ENCODE measurements around the gene NEUROD2. TPM values are rescaled to one million over a fixed set of nuclear protein-coding genes. Genes with fewer than 3 reads are reported as not detected.

NEUROD2 gene
- polyA plus RNA-seq, 10 donors: 0.01 to 0.22 (median 0.06) TPM; not detected in 2

DNA sequence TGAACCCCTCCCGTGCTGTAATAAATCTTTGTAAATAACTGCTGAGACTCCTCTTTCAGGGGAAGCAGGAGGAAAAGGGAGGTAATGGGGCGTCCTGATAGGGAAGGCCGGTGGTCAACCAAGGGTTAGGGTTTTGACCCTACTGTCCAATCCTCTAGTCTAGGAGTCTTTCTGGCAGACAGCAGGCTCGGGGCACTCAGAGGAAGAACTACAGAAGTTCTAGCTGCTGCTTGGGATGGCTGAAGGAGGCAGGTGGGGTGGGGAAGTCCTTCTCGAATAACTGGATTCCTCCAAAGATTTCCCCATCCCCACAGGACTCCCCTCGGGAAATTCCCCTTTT, 28.8 kb upstream of the NEUROD2 start:
- no peak for DNase-seq

DNA sequence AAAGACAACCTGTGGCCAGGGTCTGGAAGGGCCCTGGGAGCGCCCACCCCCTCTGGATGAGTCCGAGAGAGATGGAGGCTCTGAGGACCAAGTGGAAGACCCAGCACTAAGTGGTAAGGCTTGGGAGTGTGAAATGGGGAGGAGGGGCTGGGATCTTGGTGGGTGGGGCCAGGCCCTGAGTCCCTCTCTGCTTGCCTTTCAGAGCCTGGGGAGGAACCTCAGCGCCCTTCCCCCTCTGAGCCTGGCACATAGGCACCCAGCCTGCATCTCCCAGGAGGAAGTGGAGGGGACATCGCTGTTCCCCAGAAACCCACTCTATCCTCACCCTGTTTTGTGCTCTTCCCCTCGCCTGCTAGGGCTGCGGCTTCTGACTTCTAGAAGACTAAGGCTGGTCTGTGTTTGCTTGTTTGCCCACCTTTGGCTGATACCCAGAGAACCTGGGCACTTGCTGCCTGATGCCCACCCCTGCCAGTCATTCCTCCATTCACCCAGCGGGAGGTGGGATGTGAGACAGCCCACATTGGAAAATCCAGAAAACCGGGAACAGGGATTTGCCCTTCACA, 28.0 kb upstream of the NEUROD2 start:
- DNase-seq: no peak

DNA sequence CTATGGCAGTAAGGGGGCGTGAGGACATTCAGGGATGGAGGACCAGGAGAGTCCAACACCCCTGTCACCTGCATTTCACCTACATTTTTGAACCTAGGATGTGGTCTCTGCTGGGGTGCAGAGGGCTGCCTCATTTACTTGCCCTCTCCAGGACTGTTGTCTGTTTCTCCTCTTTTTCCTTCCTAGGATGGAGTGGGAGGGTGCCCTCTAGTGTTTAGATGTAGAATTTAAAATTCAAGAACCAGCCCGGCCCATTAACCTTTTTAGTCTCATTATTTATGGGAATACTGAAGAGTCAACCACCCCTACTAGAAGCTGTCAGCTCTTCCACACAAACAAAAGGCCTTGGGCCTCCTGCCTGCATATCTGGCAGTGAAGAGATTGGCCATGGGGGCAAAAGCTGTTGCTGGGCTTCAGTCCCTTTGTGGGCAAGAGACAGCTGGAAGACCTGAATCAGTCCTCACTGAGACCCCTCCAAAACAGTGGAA, 26.7 kb upstream of the NEUROD2 start:
- DNase-seq: peak in 1 of 3 donors; percentile 55

DNA sequence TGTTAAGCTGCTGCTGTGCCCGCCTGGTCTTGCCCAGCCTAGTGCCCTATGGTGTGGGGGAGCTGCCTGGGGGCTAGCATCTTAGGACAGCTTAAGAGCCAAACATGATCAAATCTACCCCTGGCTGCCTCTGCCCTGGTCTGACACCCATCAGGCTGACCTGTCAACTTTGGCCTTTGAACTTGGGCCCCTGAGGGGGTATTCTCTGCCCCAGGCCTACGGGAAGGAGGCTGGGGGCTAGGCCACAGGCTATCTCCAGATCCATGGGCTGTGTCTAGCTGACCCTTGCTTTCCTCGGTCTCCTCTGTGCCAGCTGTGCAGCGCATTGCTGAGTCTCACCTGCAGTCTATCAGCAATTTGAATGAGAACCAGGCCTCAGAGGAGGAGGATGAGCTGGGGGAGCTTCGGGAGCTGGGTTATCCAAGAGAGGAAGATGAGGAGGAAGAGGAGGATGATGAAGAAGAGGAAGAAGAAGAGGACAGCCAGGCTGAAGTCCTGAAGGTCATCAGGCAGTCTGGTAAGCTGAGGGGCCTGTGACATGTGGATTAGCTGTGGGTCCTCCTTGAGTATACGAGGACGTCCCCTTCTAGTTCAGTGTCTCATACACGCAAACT, 26.0 kb upstream of the NEUROD2 start:
- DNase-seq: no peak

GRCh38 chr17:39632153-39632941, 24.6 kb upstream of the NEUROD2 start:
- DNase-seq: no peak

- DNase-seq: no peak
Measured at GRCh38 chr17:39631403-39631802, 23.7 kb upstream of the NEUROD2 start.

DNA sequence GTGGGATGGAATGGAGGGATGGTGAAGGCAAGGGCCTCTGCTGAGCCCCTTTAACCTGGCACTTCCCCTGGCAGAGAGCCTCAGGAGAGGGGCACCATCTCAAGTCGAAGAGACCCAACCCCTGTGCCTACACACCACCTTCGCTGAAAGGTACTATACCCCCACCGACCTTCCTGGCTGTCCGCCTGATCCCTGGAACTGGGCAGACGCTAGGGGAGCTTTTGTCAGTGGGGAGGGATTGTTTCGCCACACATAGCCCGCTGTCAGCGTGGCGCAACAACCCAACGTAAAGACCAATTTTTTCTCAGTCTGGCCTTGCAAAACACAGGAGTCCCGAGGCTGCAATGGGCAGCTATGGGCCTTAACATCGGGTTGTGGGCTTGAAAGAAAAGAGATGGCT, 22.2 kb upstream of the NEUROD2 start:
- DNase-seq: no peak

DNA sequence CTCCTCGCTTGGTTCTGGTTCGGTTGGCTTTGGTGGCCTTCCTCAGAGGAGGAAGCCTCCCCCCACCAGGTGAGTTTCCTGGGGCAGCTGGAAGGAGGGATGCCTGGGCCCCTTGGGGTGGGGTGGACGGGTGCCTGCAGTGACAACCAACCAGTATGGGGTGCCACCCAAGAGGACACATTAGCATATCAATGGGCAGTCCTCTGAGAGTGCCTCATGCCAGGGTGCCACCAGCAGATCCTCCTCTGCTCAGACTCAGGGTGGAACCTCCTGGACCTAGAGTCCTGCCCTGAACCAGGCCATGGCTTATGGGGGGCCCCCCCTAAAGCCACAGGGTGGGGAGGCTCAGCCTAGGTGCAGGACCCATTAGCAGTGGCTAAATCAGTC, 21.8 kb upstream of the NEUROD2 start:
- no peak for DNase-seq

DNA sequence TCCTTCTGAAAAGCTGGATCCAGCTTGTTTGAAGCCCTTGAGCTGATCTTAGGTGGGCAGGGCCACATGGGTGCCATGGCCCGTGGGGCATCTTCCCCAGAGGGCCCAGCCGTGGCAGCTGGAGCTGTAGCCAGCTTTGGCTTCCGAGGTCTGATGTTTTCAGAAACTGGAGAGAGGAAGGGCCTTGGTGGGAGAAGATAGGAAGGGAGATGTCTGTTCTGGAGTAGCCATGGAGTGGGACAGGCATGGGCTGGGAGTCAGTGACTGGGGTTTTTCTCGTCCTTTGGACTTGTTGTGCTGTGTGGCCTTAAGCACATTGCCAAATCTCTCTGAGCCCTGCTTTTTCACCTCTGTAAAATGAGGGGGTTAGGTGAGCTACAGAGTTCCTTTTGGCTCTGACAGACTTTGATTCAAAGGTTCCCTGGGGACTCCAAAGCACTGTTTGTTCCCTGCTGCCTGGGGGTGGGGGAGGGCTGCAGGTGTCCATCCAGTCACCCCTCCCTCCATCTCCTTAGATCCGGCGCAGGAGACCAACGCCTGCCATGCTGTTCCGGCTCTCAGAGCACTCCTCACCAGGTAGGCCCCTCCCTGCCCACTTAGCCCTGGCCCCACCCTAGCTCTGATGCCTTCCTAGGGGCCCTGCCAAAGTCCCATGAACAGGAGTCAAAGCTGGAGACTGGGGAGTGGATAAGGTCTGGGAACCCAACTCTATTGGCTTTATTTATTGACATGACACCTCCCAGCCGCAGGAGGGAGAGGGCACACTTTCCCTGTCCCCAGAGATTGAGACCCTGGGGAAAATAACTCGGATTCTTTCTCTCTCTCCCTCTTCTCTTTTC, 21.2 kb upstream of the NEUROD2 start:
- DNase-seq: no peak

GRCh38 chr17:39627712-39628516, 20.2 kb upstream of the NEUROD2 start:
- DNase-seq: no peak

DNA sequence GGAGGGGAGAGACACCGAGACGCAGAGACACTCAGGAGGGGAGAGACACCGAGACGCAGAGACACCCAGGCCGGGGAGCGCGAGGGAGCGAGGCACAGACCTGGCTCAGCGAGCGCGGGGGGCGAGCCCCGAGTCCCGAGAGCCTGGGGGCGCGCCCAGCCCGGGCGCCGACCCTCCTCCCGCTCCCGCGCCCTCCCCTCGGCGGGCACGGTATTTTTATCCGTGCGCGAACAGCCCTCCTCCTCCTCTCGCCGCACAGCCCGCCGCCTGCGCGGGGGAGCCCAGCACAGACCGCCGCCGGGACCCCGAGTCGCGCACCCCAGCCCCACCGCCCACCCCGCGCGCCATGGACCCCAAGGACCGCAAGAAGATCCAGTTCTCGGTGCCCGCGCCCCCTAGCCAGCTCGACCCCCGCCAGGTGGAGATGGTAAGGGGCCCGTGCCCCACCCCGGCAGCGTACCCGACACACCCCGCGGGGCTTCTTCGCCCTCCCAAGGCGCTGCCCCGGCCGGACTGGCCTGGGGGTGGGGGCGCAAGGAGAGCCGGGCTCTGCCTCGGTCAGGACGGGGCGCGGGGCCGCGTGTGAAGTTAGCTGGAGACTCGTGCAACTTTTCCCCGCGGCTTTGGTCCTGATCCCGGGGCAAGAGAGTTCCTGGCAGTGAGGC, 19.5 kb upstream of the NEUROD2 start:
- DNase-seq: no peak

DNA sequence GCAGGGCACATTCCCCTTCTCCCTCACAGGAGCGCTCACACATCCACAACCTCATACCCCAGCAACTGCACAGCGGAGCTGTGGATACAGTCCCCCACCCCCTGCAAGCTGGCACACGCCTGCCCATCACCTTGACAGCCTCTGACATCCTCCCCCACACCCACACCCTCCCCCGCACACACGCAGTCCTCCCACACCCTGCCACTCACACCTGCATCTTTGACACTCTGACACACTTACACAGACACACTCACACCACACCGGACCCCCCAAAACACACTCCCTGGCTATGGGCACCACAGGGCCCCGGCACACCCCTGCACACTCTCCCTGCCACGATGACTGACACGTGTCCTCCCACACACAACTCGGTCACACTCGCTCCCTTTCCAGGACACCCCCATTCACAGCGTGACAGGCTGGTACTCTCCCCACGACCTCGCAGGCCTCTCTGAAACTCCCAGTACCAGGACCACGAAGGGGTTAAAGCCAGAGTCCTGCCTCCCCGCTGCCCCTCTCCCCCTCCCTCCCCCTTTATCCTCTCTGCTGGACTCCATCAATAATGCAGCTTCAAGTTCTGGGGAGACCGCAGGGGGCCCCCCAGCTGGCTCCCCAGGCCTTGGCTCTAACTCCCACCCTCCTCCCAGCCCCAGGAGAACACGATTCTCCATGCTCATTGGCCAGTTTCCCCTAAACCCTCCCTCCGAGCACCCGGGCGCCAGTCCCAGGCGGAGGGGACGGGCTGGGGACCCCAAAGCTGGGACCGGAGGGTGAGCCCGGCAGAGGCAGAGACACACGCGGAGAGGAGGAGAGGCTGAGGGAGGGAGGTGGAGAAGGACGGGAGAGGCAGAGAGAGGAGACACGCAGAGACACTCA, 18.7 kb upstream of the NEUROD2 start, which contains the start of gene PPP1R1B:
Gene PPP1R1B, plus strand, starts transcription at position 782 of the 876 bp plus-strand sequence. CDS start 441 bp downstream, outside the sequence.
- peak in 1 of 3 donors; percentile 41 for DNase-seq

GRCh38 chr17:39625198-39625785, 17.6 kb upstream of the NEUROD2 start:
- no peak for DNase-seq

- DNase-seq: no peak
Measured at GRCh38 chr17:39624313-39624712, 16.6 kb upstream of the NEUROD2 start.

DNA sequence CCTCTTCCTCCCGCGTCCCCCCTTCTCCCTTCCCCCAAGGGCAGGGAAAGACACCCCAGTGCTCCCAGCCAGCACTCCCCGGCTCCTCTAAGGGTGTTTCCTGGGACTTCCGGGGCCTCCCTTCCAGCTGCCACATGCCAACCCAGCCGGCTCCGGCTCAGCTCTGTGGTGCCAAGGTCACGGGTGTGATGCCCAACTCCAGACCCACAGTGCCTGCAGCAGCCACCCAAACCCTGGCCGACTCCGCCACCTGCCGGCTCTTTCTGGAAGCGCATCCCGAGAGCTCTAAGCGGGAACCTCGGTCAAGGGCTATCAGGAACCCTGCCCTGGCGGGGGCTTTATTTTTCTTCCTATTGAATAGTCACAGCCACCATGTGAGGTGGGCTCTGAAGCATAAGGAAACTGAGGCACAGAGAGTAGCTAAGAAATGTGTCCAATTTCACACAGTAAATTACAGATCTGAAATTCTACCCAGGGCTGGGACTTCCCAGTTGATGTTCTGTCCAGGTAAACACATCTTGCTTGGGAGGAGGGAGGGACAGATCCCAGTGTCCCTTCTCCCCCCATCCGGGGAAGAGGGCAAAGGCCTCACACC, 15.7 kb upstream of the NEUROD2 start:
- DNase-seq: peak; percentile 47 to 79 (median 76)

DNA sequence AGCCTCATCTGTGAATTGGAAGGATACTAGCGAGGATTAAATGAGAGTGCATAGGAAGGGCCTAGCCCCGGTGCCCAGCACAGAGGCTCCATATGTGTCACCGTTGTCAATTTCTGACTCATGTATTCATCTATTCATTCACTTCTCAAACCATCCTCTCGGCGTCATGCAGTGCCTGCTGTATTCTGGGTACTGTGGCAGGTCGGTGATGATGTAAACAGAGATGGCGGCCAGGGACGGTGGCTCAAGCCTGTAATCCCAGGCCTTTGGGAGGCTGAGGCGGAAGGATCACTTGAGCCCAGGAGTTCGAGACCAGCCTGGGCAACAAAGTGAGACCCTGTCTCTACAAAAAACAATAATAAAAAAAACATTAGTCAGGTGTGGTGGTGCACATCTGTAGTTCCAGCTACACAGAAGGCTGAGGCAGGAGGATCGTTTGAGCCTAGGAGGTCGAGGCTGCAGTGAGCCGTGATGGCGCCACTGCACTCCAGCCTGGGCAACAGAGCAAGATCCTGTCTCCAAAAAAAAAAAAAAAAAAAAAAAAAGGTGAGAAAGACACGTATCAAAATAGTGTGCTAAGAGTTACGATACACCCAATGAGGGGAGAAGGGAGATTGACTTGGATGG, 14.8 kb upstream of the NEUROD2 start:
- DNase-seq: no peak

- DNase-seq: peak; percentile 76 to 91 (median 89)
Measured at GRCh38 chr17:39621523-39622379, 14.0 kb upstream of the NEUROD2 start.

All from muscle of back (tissue), 11 donors.